Measurements from ENCODE around the gene KRT40.
"Not testable (repeated sequence)": the region's sequence is repeated elsewhere in the genome, so short reads cannot be mapped to it uniquely, and the experiment has no call there.

The KRT40 gene

DNA sequence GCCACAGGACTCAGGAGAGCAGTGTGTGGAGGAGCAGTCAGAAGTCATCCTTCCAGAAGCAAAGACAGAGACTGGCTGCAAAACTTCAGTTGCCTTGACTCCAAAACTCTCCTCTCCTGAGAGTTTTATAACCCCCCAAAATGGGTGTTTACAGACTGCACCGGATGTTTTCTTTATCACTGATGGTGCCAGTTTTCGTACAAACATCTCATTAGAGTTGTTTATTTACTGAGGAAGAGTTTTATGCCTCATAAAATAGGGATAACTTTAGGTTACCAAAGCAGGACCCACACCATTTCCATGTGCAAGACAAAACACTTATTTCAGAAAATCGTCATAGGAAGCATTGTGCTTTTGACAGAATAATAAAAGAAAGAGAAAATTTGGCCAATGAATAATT is at the start of gene KRT40:
KRT40 (minus strand) TSS at position 101 of the 400 bp plus-strand sequence; CDS start at position 48, 53 bp downstream.
- no peak for DNase-seq

DNA sequence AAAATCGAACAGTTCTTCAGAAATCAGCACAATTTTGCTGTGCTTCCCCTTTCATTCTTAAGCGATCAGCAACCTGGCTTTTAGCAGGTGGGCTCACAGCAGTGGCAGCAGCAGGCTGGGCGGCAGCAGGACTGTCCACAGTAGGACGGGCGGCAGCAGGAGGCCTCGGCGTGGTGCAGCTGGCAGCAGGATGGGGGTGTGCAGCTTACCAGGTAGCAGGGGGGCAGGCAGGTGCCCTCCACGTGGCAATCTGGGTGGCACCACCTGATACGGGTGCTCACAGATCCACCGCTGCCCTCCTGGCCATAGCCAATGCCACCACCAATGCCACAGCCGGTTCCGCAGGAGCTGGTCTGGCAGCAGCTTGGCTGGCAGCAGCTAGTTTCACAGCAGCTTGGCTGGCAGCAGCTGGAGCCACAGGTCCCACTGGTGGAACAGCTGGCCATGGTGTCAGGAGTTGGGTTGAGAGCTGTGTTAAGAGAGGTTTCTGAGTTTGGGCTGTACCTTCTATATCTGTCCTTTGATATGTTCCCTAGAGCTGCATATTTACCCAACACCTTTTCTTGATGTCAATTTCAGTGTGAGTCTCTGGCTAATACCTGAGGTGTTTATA is 45.6 kb upstream of the KRT40 start, which contains the start of gene KRTAP1-4:
KRTAP1-4 (minus strand) TSS at position 563 of the 613 bp plus-strand sequence; CDS start at position 446, 117 bp downstream.
- DNase-seq: no peak

DNA sequence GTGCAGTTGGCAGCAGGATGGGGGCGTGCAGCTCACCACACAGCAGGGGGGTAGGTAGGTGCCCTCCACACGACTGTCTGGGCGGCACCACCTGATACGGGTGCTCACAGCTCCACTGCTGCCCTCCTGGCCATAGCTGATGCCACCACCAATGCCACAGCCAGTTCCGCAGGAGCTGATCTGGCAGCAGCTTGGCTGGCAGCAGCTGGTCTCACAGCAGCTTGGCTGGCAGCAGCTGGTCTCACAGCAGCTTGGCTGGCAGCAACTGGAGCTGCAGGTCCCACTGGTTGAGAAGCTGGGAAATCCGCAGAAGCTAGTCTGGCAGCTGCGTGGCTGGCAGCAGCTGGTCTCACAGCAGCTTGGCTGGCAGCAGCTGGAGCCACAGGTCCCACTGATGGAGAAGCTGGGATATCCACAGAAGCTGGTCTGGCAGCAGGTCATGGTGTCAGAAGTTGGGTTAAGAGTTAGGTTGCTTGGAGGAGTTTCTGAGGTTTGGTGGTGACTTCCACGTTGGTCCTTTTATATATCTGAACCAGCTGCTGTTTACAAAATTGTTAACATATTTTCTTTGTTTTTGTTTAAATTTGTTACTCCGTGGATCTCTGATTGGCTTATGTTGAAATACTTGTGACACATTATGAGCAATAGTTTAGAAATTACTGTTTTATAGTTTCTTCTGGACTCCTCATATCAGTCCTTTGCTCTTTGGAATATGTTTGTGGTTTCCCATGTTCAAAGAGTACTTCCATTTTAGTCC is 42.8 kb upstream of the KRT40 start, which contains the start of gene KRTAP1-5:
KRTAP1-5 (minus strand) TSS at position 494 of the 757 bp plus-strand sequence; CDS start at position 441, 53 bp downstream.
- no peak for DNase-seq

DNA sequence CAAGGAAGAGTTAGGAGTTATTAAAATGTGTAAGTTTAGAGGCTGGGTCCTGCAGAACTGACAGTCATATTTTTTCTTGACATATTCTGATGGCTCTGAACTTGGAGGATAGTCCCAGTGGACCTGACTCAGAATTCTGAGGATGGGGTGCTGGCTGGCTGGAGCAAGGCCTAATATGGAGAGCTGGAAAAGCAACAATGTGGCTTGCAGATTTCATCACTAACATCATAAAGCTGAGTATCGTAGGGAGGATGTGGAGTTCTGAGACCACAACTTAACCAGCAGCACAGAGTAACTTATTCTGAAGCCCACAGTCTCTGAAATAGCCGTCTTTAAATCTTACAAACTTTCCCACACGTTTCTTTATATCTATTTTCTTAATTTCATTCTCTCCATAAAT is 40.6 kb upstream of the KRT40 start:
- no peak for DNase-seq

DNA sequence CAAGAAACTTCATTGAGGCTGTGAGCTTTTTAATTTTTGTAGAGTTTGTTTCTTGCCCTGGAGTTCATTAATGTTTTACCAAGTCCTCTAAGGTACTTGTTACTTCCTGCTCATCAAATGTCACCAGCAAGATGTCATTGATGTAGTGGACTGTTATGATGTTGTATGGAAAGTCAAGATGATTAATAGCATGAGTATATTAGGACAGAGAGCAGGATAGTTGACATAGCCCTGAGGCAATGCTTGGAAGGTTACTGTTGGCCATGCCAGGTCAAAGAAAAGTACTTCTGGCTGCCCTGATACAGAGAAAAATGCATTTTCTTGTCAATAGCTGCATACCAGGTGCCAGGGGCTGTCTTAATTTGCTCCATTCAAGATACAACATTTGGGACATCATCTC is 36.2 kb upstream of the KRT40 start:
- no peak for DNase-seq

DNA sequence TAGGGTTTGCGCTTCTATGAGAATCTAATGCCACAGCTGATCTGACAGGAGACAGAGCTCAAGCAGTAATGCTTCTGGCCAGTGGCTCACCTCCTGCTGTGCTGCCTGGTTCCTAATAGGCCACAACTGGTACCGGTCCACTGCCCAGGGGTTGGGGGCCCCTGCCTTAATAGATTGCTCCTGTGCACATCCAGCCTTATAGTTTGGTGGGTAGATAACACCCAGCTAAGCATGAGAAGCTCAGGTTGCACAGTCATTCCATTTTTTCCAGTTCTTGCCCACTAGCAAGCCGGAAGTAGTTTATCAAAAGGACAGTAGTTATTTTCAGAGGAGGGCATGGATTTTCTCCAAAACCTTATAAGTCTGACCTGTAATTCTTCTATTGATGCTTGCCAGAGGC is 35.3 kb upstream of the KRT40 start:
- DNase-seq: no peak

DNA sequence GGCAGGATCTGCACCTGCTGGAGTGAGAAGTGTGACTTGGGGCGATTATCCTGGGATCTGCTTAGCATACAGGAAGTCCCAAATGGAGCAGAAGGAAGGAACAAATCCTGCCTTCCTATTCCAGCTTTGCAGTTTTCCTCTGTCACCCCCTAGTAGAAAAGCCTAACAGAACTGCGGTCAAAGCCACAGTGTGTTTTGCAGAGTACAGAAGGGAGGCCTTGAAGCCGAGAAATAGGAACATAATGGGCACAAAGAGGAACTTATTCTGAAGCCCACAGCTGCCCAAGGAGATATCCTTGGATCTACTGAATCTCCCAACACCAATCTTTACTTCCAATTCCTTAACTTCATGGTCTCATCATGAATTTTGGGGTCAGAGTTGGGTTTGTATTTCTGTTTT is 34.4 kb upstream of the KRT40 start:
- no peak for DNase-seq

DNA sequence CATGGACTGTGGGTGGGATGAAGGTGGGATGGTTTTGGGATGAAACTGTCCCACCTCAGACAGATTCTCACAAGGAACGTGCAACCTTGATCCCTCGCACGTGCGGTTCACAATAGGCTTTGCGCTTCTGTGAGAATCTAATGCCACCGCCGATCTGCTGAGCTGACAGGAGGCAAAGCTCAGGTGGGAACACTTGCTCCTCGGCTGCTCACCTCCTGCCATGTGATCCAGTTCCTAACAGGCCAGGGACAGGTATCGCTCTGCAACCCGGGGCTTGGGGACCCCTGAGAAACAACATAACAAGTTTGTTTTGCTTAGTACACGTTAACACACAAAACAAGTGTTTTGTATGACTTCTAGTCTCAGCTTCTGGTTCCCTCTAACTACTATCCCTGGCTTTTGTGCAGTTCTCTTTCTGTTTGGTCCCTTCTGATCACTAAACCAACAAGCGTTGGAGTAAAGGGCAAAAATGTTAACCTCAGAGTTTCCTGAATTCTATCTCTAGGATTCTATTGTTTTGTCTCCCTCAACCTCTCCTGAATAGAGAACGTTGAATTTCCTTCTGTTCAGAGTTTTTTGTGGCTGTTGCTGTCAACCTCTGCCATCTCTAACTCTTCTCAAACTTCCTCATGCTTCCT is 32.6 kb upstream of the KRT40 start:
- no peak for DNase-seq

DNA sequence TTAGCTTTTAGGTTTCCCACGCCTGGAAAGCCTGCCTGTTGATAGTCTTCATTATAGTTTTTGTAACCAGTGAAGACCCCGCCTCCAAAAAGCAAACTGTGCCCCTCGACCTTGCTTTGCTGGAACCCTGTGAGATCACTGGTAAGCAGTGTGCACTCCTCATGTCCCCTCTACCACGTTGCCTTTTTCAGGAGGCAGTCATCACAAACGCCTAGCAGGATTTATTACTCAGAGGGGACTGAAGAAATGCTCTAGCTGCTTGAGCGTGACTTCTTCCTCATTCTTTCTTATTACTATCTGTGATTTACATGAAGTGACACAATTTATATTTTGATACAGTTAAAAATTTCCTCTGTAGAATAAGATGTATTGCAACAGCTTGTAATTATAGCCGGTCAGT is 31.3 kb upstream of the KRT40 start:
- no peak for DNase-seq

DNA sequence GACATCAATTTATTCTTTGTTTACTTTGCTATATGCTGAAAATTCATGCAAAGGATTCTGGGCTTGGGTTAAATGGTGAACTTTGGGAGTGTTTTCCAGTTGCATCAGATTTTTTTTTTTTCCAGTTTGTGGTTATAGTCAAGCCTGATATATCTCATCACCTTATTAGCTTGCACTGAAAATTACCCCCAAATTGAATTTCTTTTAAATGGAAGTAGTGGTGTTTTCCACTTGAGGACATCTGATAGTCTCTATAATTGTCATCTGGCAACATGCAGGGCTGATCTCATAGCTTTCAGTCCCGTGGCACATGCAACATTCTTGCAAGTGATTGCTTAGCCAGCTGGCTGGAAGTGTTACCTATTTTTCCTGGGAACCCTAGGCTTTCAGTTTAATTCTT is 29.5 kb upstream of the KRT40 start:
- no peak for DNase-seq

DNA sequence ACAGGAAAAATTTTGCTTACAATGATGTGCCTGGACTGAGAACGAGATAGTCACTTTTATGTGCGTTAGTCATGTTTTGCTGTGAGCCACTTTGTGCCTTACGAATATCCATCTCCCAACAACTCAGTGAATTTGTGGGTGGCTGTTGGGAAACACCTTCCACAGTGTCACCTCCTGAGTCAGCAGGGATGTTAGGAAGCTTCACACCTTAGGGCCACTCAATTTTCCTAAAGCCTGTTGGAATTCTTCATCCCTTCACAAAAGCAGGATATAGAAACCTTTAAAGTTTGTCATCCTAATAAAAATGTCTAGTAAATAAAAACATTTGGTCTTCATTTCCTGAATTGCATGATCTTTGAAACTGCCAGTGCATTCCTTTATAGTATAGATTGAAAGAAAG is 29.1 kb upstream of the KRT40 start:
- no peak for DNase-seq

DNA sequence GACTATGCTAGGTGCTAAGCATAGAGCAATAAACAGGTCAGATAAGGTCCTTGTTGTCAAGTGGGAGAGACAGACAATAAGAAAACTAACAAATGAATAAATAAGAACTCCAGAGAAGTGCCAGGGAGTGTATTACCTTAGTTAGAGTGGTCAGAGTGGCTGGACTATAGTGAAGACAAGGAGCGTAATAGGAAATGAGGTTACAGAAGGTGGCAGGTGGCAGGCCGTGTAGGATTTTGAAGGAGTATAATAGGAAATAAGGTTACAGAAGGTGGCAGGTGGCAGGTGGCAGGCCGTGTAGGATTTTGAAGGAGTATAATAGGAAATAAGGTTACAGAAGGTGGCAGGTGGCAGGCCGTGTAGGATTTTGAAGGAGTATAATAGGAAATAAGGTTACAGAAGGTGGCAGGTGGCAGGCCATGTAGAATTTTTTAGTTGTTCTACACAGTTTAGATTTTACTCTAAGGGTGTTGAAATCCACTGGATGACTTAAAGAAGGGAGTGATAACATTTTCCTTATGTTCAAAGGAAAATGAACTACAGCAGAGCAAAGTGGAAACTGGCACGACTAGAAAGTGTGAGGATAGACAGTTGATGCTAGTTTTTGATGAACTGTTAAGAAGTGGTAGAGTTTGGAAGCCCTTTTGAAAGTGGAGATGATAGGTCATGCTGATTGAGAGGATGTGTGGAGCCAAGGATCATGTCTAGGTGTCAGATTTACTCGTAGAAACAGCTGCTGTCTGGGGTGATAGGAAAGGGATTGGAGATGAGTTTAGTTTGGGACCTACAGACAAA is 28.4 kb upstream of the KRT40 start:
- no peak for DNase-seq

DNA sequence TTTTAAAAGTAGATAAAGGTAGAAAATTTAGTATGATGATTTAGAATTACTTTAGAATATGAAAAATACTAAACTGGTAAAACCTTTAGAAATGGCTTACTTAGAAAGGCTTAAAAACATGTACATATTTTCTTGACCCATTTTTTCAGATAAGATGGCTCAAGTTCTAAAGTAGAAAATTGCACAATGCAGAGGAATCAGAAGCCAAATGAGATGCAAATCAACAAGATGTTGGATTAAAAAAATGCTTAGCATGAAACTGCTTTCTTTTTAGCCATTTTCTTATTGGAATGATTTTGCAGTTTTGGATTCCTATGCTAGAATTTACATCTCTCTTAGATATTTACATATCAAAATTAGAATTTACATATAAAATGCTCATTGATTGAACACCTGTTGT is 26.3 kb upstream of the KRT40 start:
- no peak for DNase-seq

DNA sequence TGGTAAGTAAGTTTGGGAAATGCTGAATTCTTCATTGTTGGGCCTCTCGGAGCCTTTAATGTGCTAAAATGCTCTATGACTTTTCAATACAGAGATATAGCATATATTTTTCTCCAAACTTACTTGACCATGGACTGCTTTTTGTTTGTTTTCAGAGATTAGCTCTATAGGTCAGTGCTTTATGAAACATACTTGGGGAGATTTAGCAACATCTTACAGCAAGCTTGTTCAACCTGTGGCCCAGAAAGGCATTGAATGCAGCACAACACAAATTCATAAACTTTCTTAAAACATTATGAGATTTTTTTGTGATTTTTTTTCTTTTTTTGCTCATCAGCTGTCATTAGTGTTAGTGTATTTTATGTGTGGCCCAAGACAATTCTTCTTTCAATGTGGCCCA is 25.8 kb upstream of the KRT40 start:
- no peak for DNase-seq

DNA sequence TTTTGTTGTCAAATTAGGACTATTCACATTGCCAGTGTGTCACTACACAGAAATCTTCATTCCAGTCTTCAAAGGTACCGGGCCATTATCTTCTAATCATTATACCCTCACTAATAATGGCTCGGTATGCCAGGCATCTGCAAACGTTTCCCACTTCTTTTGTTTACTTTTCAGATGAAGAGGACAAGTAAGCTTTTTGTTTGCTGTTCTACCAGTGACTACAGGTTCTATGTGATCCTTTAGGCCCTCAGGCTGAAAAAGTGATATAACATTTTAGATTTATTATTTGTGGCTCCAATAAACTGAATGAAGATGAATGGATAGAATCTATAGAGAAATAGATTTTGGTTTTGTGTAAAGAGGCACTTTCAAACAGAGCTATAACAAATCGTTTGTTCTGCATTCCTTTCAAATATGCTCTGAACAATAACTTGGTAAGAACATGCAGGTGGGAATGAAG is 25.2 kb upstream of the KRT40 start:
- no peak for DNase-seq

DNA sequence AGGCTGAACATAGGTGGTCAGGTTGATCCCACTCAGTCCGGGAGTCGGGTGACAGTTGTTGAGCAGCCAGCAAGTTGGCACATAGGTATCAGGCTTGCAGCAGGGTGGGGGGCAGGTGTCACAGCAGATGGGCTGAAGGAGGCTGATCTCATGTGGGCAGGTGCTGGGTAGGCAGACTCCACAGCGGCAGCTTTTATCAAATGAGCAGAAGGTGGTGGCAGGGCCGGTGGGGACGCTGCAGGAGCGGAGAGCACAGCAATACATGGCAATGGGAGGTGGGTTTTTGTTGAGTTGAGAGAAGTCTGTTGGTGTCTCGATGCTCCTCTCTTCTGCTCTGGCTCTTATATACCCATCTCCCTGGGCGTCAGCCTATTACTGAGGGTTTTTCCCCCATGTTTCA is 24.7 kb upstream of the KRT40 start, which contains the start of gene KRTAP3-1:
KRTAP3-1 (minus strand) TSS at position 318 of the 400 bp plus-strand sequence; CDS start at position 264, 54 bp downstream.
- DNase-seq: no peak

DNA sequence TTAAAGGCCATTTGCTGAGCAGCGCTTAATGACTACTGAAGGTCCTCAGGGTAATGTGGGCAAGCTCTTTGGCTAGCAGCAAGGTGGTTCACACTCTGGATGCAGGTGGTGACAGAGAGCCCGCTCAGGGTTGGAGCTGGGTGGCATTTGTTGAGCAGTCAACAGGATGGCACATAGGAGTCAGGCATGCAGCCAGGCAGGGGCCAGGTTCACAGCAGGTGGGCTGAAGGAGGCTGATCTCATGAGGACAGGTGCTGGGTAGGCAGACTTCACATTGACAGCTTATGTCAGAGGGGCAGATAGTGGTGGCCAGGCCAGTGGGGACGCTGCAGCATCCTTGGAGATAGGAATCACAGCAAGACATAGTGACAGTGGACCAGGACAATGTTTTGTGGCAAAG is 20.3 kb upstream of the KRT40 start:
- no peak for DNase-seq

DNA sequence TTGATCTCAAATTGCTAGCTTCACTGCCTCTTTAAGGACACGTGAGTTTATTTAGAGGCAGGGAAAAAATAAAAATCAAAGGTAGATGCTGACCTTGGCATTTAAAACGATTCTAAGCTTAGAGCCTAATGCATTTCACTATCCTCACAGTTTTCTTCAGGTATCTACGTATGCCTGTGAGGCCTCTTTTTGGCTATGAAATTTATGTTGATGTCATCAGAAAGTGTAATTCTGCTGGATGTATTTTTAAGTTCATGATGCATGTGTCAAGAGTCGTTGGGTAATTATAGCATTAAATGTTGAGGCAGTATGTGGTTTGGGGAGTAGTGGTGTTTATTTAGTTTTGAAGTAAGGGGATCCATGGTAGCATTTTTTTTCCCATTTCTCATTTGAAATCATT is 19.8 kb upstream of the KRT40 start:
- no peak for DNase-seq

DNA sequence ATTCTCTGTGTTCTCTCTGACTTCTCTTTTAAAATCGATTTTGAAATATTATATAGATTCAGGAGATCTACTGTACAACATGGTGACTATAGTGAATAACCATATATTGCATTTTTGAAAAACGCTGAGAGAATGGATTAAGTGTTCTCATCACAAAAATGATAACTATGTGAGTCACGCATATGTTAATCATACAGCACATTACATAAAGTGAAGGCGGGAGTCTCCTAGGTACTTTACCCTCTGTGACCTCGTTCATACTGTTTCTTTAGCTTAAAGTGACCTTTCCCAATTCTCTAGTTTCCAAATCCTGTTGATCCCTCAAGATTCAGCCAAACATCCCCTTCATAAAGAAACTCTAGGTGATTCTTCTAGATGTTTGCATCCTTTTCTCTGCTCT is 18.7 kb upstream of the KRT40 start:
- DNase-seq: no peak

DNA sequence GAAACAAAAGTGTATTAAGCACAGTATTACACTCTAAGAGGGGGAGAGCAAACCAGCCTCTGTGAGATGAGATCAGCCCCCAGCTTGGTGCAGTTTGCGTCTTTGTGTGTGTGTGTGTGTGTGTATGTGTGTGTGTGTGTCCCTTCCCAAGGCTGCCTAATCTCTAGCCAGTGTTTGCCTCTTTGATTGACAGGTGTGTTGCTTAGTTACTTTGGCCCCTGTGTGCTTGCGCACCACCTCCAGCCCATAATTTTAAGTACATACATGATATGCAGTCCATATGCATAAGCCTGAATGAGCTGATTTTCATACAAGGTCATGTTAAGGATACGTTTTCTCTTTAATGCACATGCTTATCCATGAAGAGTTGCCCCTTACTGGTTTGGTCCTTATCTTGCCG is 17.7 kb upstream of the KRT40 start:
- DNase-seq: no peak

DNA sequence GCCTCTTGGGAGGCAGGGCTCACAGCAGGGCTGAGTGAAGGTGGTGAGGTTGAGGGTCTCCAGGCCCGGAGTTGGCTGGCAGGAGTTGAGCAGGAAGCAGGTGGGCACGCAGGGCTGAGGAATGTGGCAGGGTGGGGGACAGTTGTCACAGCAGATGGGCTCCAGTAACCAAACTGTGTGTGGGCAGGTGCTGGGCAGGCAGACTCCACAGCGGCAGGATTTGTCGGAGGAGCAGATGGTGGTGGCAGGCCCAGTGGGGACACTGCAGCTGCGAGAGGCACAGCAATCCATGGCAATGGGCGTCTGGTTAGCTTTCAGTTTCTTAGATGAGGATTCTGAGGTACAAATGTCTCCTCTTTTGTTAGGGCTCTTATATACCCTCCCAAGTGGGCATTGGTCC is 15.4 kb upstream of the KRT40 start, which contains the start of gene KRTAP3-2:
KRTAP3-2 (minus strand) TSS at position 344 of the 400 bp plus-strand sequence; CDS start at position 291, 53 bp downstream.
- DNase-seq: not testable (repeated sequence)

DNA sequence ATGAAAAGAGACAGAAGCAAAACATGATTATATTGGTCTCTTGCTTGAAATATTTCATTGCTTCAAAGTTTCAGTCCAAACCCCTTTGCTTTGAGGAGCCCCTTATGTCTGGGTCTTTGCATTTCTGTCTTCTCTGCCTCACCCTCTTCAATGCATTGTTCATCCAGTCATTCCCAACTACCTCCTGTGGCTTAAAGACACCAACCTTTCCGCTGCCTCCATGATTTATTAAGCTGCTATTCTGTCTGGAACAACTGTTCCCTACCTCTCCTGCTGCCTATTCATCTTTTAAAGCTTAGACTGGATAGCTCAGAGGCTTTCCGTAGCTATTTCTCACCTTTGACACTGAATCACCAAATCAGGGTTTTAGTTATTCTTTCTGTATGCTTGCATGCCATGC is 13.2 kb upstream of the KRT40 start:
- no peak for DNase-seq

DNA sequence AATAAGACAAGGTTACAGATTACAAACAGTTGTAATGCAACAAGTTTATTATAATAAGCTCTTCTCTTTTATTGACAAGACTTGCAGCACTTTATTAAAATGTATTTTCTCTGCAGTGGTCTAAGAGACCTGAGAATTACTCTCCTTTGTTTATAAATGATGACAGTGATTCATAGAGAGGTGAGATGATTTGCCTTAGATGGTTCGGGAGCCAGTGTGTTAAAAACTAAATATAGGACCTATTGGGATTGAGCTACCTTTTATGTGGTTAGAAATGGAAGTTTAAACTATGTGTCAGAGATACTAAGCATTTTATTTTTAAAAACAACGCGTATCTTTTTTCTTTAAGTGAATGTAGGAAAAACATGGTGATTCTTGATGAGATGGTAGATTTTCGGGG is 12.7 kb upstream of the KRT40 start:
- DNase-seq: no peak
